Lower lobe of right lung (tissue), 2 donors: ENCODE data around the gene MTMR10. TPM values are rescaled to one million over a fixed set of nuclear protein-coding genes. Genes with fewer than 3 reads are reported as not detected.

Source experiments
- ATAC-seq, 2 donors: fragments of 200-7000 bp; cut with Tn5 transposase; one replicate each; pipeline ENCODE4 v1.9.1; 2020 to 2022; ENCODE audit warnings: mild to moderate bottlenecking in 2 of 2, moderate library complexity in 2 of 2
- DNase-seq: peaks from one replicate; pipeline ENCODE4 v3.0.0-alpha.2; 2020
- H3K27ac ChIP-seq: fragments of 200-600 bp; one replicate; pipeline ENCODE4 v1.8.0; 2022
- H3K27me3 ChIP-seq: fragments of 200-600 bp; one replicate; pipeline ENCODE4 v1.8.0; 2022; ENCODE audit warnings: low read depth
- H3K36me3 ChIP-seq: fragments of 200-600 bp; one replicate; pipeline ENCODE4 v1.8.0; 2022; ENCODE audit warnings: mild to moderate bottlenecking
- H3K4me1 ChIP-seq: fragments of 200-600 bp; one replicate; pipeline ENCODE4 v1.8.0; 2022
- H3K4me3 ChIP-seq: fragments of 200-600 bp; one replicate; pipeline ENCODE4 v1.8.0; 2022; ENCODE audit warnings: mild to moderate bottlenecking
- H3K9me3 ChIP-seq: fragments of 200-600 bp; one replicate; pipeline ENCODE4 v1.8.0; 2022
- CTCF ChIP-seq: fragments of 200-600 bp; IDR thresholded peaks from one replicate; pipeline ENCODE4 v1.8.0; 2022; ENCODE audit warnings: antibody characterized with exemption, mild to moderate bottlenecking
- intact Hi-C: fragments of 100-400 bp; cut with DNase I; formaldehyde crosslinking; loops from one replicate; pipeline ENCODE4 v1.11.0; 2022
- total RNA-seq: library from RNA; stranded (reverse); fragmentation: NEBNext Ultra II Directional; extraction: Animal tissue kit (Norgen Biotek cat#: 25700); gene quantifications from one replicate; pipeline ENCODE4 v1.2.1, GENCODE V29; 2021
- donor health status: DM: no; HTN: yes; CAD: no; lungs with severe emphysema.

The MTMR10 gene
- total RNA-seq, 1 donor from 2014 or later = 42.4 TPM

- peaks cover 100% of the 10 kb centered on the region for H3K36me3 ChIP-seq
- TF ChIP-seq CTCF = no peak
- no peak for DNase-seq
- no peaks in the 10 kb centered on the region for H3K9me3 ChIP-seq
- H3K4me1 ChIP-seq = no peaks in the 10 kb centered on the region
- H3K27ac ChIP-seq = no peak overlapping the region
- H3K27me3 ChIP-seq = no peaks in the 10 kb centered on the region
- intact Hi-C loops = no loop called here
- no peak for ATAC-seq
- H3K4me3 ChIP-seq = no peak overlapping the region
Measured at GRCh38 chr15:30922480-30923311, 68.7 kb downstream of the MTMR10 start.

GRCh38 chr15:30921781-30922479, 69.5 kb downstream of the MTMR10 start:
- Histone ChIP-seq H3K27me3 (no peaks in the 10 kb centered on the region), H3K36me3 (peaks cover 93% of the 10 kb centered on the region), H3K9me3 (no peaks in the 10 kb centered on the region), H3K4me3 (no peak overlapping the region), H3K27ac (no peak overlapping the region), H3K4me1 (no peaks in the 10 kb centered on the region)
- DNase-seq (no peak), ATAC-seq (no peak)
- intact Hi-C loops = no loop called here
- TF ChIP-seq CTCF = no peak

GRCh38 chr15:30921106-30921505, 70.3 kb downstream of the MTMR10 start:
- Histone ChIP-seq H3K27ac (no peak overlapping the region), H3K9me3 (no peaks in the 10 kb centered on the region), H3K27me3 (no peaks in the 10 kb centered on the region), H3K4me3 (no peak overlapping the region), H3K36me3 (peaks cover 86% of the 10 kb centered on the region), H3K4me1 (no peaks in the 10 kb centered on the region)
- intact Hi-C loops = no loop called here
- ATAC-seq = no peak
- DNase-seq = no peak
- TF ChIP-seq CTCF = no peak

- DNase-seq (no peak), ATAC-seq (no peak)
- Histone ChIP-seq H3K36me3 (peaks cover 86% of the 10 kb centered on the region), H3K27ac (no peak overlapping the region), H3K9me3 (no peaks in the 10 kb centered on the region), H3K4me3 (no peak overlapping the region), H3K4me1 (no peaks in the 10 kb centered on the region), H3K27me3 (no peaks in the 10 kb centered on the region)
- intact Hi-C loops = no loop called here
- no peak for TF ChIP-seq CTCF
Measured at GRCh38 chr15:30919877-30920550, 71.4 kb downstream of the MTMR10 start.

- no peaks in the 10 kb centered on the region for H3K9me3 ChIP-seq
- TF ChIP-seq CTCF = no peak
- H3K4me3 ChIP-seq = no peak overlapping the region
- H3K36me3 ChIP-seq = peaks cover 86% of the 10 kb centered on the region
- no peak overlapping the region for H3K27ac ChIP-seq
- intact Hi-C loops = no loop called here
- DNase-seq (no peak), ATAC-seq (no peak)
- H3K4me1 ChIP-seq = no peaks in the 10 kb centered on the region
- no peaks in the 10 kb centered on the region for H3K27me3 ChIP-seq
Measured at GRCh38 chr15:30918366-30918765, 73.1 kb downstream of the MTMR10 start.
